GM18868 (cell line): Measurements from ENCODE around the gene GOLT1A.

Experiments
- ATAC-seq: cut with Tn5 transposase; IDR thresholded peaks from one replicate; pipeline ENCODE4 v1.9.1; 2021; ENCODE audit warnings: mild to moderate bottlenecking, moderate library complexity; ENCODE audit not compliant: unreplicated experiment

GOLT1A gene

GRCh38 chr1:204213668-204214662 is at the start of gene GOLT1A:
Gene GOLT1A (minus strand): TSS chr1:204213988. CDS start chr1:204213906, 82 bp downstream.
- ATAC-seq, result no peak

- ATAC-seq, result no peak
These were observed 49.6 kb upstream of the GOLT1A start for GRCh38 chr1:204263254-204263910.

- no peak for ATAC-seq
These were observed 48.9 kb upstream of the GOLT1A start for GRCh38 chr1:204262506-204263253.

- no peak for ATAC-seq
These were observed 48.1 kb upstream of the GOLT1A start for GRCh38 chr1:204261746-204262505.

GRCh38 chr1:204261266-204261665 is 47.5 kb upstream of the GOLT1A start:
- no peak for ATAC-seq

- no peak for ATAC-seq
These were observed 46.9 kb upstream of the GOLT1A start for GRCh38 chr1:204260601-204261197.

GRCh38 chr1:204259782-204260181 is 46.0 kb upstream of the GOLT1A start:
- ATAC-seq, result no peak

GRCh38 chr1:204259196-204259595 is 45.4 kb upstream of the GOLT1A start:
- ATAC-seq, result no peak

GRCh38 chr1:204258213-204259115 is 44.7 kb upstream of the GOLT1A start:
- ATAC-seq, result no peak

- no peak for ATAC-seq
These were observed 43.7 kb upstream of the GOLT1A start for GRCh38 chr1:204257446-204257845.

- ATAC-seq, result no peak
These were observed 42.7 kb upstream of the GOLT1A start for GRCh38 chr1:204256531-204256930.

GRCh38 chr1:204255966-204256365 is 42.2 kb upstream of the GOLT1A start:
- no peak for ATAC-seq

GRCh38 chr1:204255225-204255624 is 41.4 kb upstream of the GOLT1A start:
- no peak for ATAC-seq

- no peak for ATAC-seq
These were observed 40.4 kb upstream of the GOLT1A start for GRCh38 chr1:204254031-204254661.

- ATAC-seq, result no peak
These were observed 38.3 kb upstream of the GOLT1A start for GRCh38 chr1:204251926-204252689.

- ATAC-seq, result no peak
These were observed 37.5 kb upstream of the GOLT1A start for GRCh38 chr1:204251286-204251685.

GRCh38 chr1:204250428-204251030 is 36.7 kb upstream of the GOLT1A start:
- ATAC-seq, result no peak
